ENCODE results near the gene PALLD. TPM values are rescaled to one million over a fixed set of nuclear protein-coding genes. Genes with fewer than 3 reads are reported as not detected.

The PALLD gene
- total RNA-seq, 1 donor from 2014 or later: 93.5 TPM

DNA sequence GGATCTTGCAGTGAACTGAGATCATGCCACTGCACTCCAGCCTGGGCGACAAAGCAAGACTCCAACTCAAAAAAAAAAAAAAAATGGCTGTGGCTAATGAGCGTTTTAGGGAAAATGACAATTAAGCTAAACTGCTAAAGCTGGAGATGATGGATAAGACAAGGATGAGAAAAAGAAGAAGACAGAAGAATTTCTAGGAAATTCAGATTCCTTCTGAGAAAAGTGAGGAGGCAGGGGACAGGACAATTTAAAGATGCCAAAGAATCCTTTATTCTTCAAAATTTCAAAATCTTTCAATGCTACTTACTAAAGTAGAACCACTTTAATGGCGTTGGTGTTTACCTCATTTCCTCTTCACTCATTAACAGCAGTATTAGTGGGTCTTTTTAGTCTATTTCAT, 7.7 kb downstream of the PALLD start:
- TF ChIP-seq, protein P1, sequence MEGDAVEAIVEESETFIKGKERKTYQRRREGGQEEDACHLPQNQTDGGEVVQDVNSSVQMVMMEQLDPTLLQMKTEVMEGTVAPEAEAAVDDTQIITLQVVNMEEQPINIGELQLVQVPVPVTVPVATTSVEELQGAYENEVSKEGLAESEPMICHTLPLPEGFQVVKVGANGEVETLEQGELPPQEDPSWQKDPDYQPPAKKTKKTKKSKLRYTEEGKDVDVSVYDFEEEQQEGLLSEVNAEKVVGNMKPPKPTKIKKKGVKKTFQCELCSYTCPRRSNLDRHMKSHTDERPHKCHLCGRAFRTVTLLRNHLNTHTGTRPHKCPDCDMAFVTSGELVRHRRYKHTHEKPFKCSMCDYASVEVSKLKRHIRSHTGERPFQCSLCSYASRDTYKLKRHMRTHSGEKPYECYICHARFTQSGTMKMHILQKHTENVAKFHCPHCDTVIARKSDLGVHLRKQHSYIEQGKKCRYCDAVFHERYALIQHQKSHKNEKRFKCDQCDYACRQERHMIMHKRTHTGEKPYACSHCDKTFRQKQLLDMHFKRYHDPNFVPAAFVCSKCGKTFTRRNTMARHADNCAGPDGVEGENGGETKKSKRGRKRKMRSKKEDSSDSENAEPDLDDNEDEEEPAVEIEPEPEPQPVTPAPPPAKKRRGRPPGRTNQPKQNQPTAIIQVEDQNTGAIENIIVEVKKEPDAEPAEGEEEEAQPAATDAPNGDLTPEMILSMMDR (conservative IDR thresholded peaks at IDR 0.05): no peak
- H3K27me3 Mint-ChIP-seq: no peaks in the 10 kb centered on the region
- no peaks in the 10 kb centered on the region for H3K36me3 Mint-ChIP-seq
- peaks cover 6% of the 10 kb centered on the region for H3K4me1 Mint-ChIP-seq (ENCODE audit: unreplicated experiment)
- no peak overlapping the region for H3K4me3 Mint-ChIP-seq
- no peaks in the 10 kb centered on the region for H3K9me3 Mint-ChIP-seq
- no peak for DNase-seq (ENCODE audit: extremely low spot score, unreplicated experiment)
- no peak overlapping the region for H3K27ac Mint-ChIP-seq

DNA sequence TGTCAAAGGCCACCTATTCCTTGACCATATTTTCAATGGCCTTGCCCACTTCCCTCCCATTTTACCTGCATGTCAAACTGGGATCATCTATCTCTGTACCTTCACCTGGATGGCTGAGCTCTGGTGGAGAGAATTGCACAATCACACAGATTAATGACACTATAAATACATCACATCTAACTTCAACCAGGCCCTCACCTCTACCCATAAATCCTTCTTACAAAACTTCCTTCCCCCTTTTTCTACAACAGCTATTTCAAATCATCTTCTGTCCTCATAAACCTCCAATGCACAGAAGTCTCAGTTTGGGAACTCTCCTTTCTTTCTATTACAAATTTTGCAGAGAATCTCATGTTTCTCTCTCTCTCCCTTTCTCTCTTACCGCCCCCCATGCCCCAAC, 9.2 kb downstream of the PALLD start:
- H3K27me3 Mint-ChIP-seq: no peaks in the 10 kb centered on the region
- no peaks in the 10 kb centered on the region for H3K36me3 Mint-ChIP-seq
- no peak overlapping the region for H3K4me3 Mint-ChIP-seq
- no peak for DNase-seq (ENCODE audit: extremely low spot score, unreplicated experiment)
- peaks cover 6% of the 10 kb centered on the region for H3K4me1 Mint-ChIP-seq (ENCODE audit: unreplicated experiment)
- H3K27ac Mint-ChIP-seq: no peak overlapping the region
- H3K9me3 Mint-ChIP-seq: no peaks in the 10 kb centered on the region
- TF ChIP-seq, protein P1 (conservative IDR thresholded peaks at IDR 0.05): no peak

DNA sequence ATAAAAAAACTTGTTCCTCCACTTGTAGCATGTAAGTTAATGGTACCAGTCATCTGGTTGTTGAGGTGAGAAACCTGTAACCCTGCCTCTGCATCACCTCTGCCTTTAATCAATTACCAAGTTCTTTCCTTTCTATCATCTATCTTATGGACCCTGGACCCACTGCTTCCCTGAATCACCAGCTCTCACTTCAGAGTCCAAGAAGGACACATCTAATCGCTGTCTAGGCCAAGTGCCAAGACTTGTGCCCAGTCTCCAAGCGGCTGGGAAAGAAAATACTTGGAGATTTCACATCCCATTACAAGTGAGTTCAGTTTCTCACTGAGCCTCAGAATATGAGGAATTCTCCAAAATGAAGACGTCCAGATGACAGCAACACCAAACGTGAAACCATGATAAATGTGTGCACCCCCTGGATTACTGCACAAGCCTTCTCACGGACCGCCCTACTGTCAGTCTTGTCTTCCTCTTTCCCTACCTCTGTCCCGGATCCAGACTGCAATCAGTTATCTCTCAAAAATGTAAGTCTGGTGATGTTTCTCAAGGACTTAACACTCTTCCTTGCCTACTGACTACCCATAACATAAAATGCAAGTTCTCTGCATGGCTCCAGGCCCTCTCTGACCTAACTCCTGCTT, 10.4 kb downstream of the PALLD start:
- Mint-ChIP-seq H3K27me3 (no peaks in the 10 kb centered on the region), H3K4me3 (no peak overlapping the region), H3K9me3 (no peaks in the 10 kb centered on the region), H3K4me1 (ENCODE audit: unreplicated experiment) (peaks cover 6% of the 10 kb centered on the region), H3K27ac (no peak overlapping the region), H3K36me3 (no peaks in the 10 kb centered on the region)
- TF ChIP-seq, protein P1 (conservative IDR thresholded peaks at IDR 0.05): no peak
- DNase-seq (ENCODE audit: extremely low spot score, unreplicated experiment): no peak

DNA sequence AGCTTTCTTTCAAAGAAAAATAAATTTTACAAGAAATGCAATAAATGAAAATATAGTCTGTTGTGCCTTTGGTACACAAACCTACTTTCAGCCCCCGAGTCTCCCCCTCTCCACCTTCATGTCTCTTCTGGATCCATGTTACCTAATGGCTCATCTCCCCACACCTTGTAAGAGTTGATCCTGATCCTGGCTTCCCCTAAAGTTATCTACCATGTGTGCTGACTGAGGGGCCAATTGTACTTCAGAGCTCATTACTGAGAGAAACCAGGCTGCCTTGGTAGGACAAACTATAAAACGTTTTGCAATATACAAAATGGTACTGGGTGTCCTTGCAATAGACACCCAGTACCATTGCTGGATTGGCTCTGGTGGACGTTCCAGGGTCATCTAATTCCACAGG, 11.8 kb downstream of the PALLD start:
- no peak overlapping the region for H3K27ac Mint-ChIP-seq
- H3K4me3 Mint-ChIP-seq: no peak overlapping the region
- no peak for DNase-seq (ENCODE audit: extremely low spot score, unreplicated experiment)
- TF ChIP-seq, protein P1 (conservative IDR thresholded peaks at IDR 0.05): no peak
- H3K9me3 Mint-ChIP-seq: no peaks in the 10 kb centered on the region
- no peaks in the 10 kb centered on the region for H3K36me3 Mint-ChIP-seq
- no peaks in the 10 kb centered on the region for H3K4me1 Mint-ChIP-seq (ENCODE audit: unreplicated experiment)
- H3K27me3 Mint-ChIP-seq: no peaks in the 10 kb centered on the region

DNA sequence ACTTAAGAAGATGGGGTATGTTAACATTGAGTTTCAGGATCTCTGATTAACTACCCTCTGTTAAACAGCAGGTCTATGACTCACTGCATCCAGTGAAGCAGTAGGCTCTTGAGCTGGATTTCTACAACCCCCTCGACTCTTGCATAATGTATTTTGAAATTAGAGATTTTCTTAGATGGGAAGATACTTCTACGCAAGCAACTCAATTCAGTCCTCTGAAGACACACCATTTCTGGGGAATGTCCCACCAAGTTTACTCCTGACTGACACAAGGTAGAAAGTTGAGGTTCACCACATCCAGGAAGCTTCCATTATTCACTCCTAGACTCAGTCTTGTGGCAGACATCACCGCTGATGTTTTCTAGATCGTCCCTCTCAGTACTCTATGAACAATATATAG, 12.9 kb downstream of the PALLD start:
- no peak overlapping the region for H3K27ac Mint-ChIP-seq
- no peak overlapping the region for H3K4me3 Mint-ChIP-seq
- no peaks in the 10 kb centered on the region for H3K36me3 Mint-ChIP-seq
- H3K4me1 Mint-ChIP-seq (ENCODE audit: unreplicated experiment): peaks cover 4% of the 10 kb centered on the region
- DNase-seq (ENCODE audit: extremely low spot score, unreplicated experiment): no peak
- no peaks in the 10 kb centered on the region for H3K27me3 Mint-ChIP-seq
- no peaks in the 10 kb centered on the region for H3K9me3 Mint-ChIP-seq
- TF ChIP-seq, protein P1 (conservative IDR thresholded peaks at IDR 0.05): no peak

Data from type B pancreatic cell (in vitro differentiated cells).